Activated CD8-positive, alpha-beta memory T cell treated with anti-CD3 and anti-CD28 coated beads, Interleukin-2, amount 50 U/mL, for 1 hour (primary cell): ENCODE data around the gene BPIFA1.

ENCODE experiments used
- DNase-seq: peaks from one replicate; pipeline ENCODE4 v3.0.0-alpha.2; 2020; ENCODE audit errors: extremely low read depth

Gene BPIFA1

GRCh38 chr20:33277471-33278441 is 42.0 kb downstream of the BPIFA1 start:
- DNase-seq = no peak

GRCh38 chr20:33278700-33279099 is 42.9 kb downstream of the BPIFA1 start:
- DNase-seq = no peak

- no peak for DNase-seq
These were observed 43.6 kb downstream of the BPIFA1 start for GRCh38 chr20:33279261-33279910.

- no peak for DNase-seq
These were observed 44.3 kb downstream of the BPIFA1 start for GRCh38 chr20:33280000-33280680.

- DNase-seq = no peak
These were observed 45.0 kb downstream of the BPIFA1 start for GRCh38 chr20:33280775-33281174.

GRCh38 chr20:33281550-33282146 is 45.9 kb downstream of the BPIFA1 start:
- no peak for DNase-seq

GRCh38 chr20:33282196-33282934 is 46.6 kb downstream of the BPIFA1 start:
- DNase-seq = no peak

- DNase-seq = no peak
These were observed 47.3 kb downstream of the BPIFA1 start, which contains the start of gene BPIFB1 for GRCh38 chr20:33282991-33283555. BPIFB1 (plus strand) TSS chr20:33283214; CDS start chr20:33286074, 2,860 bp downstream.

GRCh38 chr20:33284284-33284683 is 48.5 kb downstream of the BPIFA1 start:
- DNase-seq = no peak

GRCh38 chr20:33284937-33285336 is 49.1 kb downstream of the BPIFA1 start:
- no peak for DNase-seq

- DNase-seq = no peak
These were observed 50.2 kb downstream of the BPIFA1 start for GRCh38 chr20:33285861-33286495.

GRCh38 chr20:33287884-33288283 is 52.1 kb downstream of the BPIFA1 start:
- no peak for DNase-seq

GRCh38 chr20:33290852-33291251 is 55.1 kb downstream of the BPIFA1 start:
- DNase-seq = no peak

GRCh38 chr20:33291416-33291815 is 55.6 kb downstream of the BPIFA1 start:
- no peak for DNase-seq

GRCh38 chr20:33291830-33292355 is 56.1 kb downstream of the BPIFA1 start:
- peak; percentile 17 for DNase-seq
